ENCODE data around the gene PLA2G2D.

The PLA2G2D gene

GRCh38 chr1:20114021-20114648 lies 5.2 kb downstream of the PLA2G2D start:
- no peak for DNase-seq (ENCODE audit: low read depth)

- no peak for DNase-seq (ENCODE audit: low read depth)
These were observed 6.9 kb downstream of the PLA2G2D start for GRCh38 chr1:20112279-20113000.

- DNase-seq (ENCODE audit: low read depth), result no peak
These were observed 7.9 kb downstream of the PLA2G2D start for GRCh38 chr1:20111452-20111851.

GRCh38 chr1:20110679-20111078 lies 8.7 kb downstream of the PLA2G2D start:
- no peak for DNase-seq (ENCODE audit: low read depth)

- DNase-seq (ENCODE audit: low read depth), result no peak
These were observed 10.0 kb downstream of the PLA2G2D start for GRCh38 chr1:20109223-20109856.

- DNase-seq (ENCODE audit: low read depth), result no peak
These were observed 10.8 kb downstream of the PLA2G2D start for GRCh38 chr1:20108366-20109123.

GRCh38 chr1:20107796-20108195 lies 11.5 kb downstream of the PLA2G2D start:
- no peak for DNase-seq (ENCODE audit: low read depth)

- no peak for DNase-seq (ENCODE audit: low read depth)
These were observed 12.0 kb downstream of the PLA2G2D start for GRCh38 chr1:20107351-20107750.

- no peak for DNase-seq (ENCODE audit: low read depth)
These were observed 13.5 kb downstream of the PLA2G2D start for GRCh38 chr1:20105856-20106255.

GRCh38 chr1:20102875-20103274 lies 16.5 kb downstream of the PLA2G2D start:
- peak; percentile 36 for DNase-seq (ENCODE audit: low read depth)

- DNase-seq (ENCODE audit: low read depth), result peak; percentile 22
These were observed 18.5 kb downstream of the PLA2G2D start for GRCh38 chr1:20100632-20101355.

- no peak for DNase-seq (ENCODE audit: low read depth)
These were observed 19.8 kb downstream of the PLA2G2D start for GRCh38 chr1:20099533-20099932.

- DNase-seq (ENCODE audit: low read depth), result no peak
These were observed 22.4 kb downstream of the PLA2G2D start for GRCh38 chr1:20096840-20097447.

- no peak for DNase-seq (ENCODE audit: low read depth)
These were observed 23.5 kb downstream of the PLA2G2D start for GRCh38 chr1:20095564-20096434.

- no peak for DNase-seq (ENCODE audit: low read depth)
These were observed 25.4 kb downstream of the PLA2G2D start for GRCh38 chr1:20093940-20094391.

GRCh38 chr1:20093303-20093702 lies 26.0 kb downstream of the PLA2G2D start:
- DNase-seq (ENCODE audit: low read depth), result no peak

- DNase-seq (ENCODE audit: low read depth), result no peak
These were observed 28.7 kb downstream of the PLA2G2D start for GRCh38 chr1:20090641-20091040.

- DNase-seq (ENCODE audit: low read depth), result no peak
These were observed 29.2 kb downstream of the PLA2G2D start for GRCh38 chr1:20090119-20090518.

- DNase-seq (ENCODE audit: low read depth), result no peak
These were observed 29.8 kb downstream of the PLA2G2D start for GRCh38 chr1:20089328-20090077.

GRCh38 chr1:20087668-20088067 lies 31.7 kb downstream of the PLA2G2D start:
- no peak for DNase-seq (ENCODE audit: low read depth)

Measured in GM04504 (cell line).